IPS-18c (cell line): ENCODE measurements around the gene NRG3.
"Not testable (repeated sequence)": the region's sequence is repeated elsewhere in the genome, so short reads cannot be mapped to it uniquely, and the experiment has no call there.

Experiments
- H3K4me3 ChIP-seq: 2 replicates; pipeline ENCODE4 v1.7.0; 2013; ENCODE audit warnings: low read depth, mild to moderate bottlenecking, low read length, moderate library complexity; ENCODE audit not compliant: insufficient read depth
- H3K9me3 ChIP-seq: one replicate; pipeline ENCODE4 v1.6.1; 2013; ENCODE audit warnings: mild to moderate bottlenecking, low read length, moderate library complexity; ENCODE audit not compliant: control insufficient read depth, insufficient read depth

Gene NRG3

GRCh38 chr10:82321724-82322123 is 446.7 kb downstream of the NRG3 start:
- Histone ChIP-seq H3K9me3 (no peaks in the 10 kb centered on the region), H3K4me3 (no peak overlapping the region)

GRCh38 chr10:82331716-82332115 is 456.7 kb downstream of the NRG3 start:
- Histone ChIP-seq H3K9me3 (no peaks in the 10 kb centered on the region), H3K4me3 (no peak overlapping the region)

GRCh38 chr10:82335831-82336230 is 460.8 kb downstream of the NRG3 start:
- Histone ChIP-seq H3K4me3 (no peak overlapping the region), H3K9me3 (no peaks in the 10 kb centered on the region)

GRCh38 chr10:82340166-82340565 is 465.2 kb downstream of the NRG3 start:
- Histone ChIP-seq H3K4me3 (no peak overlapping the region), H3K9me3 (no peaks in the 10 kb centered on the region)

- not testable (repeated sequence) for H3K4me3 ChIP-seq, H3K9me3 ChIP-seq
Measured at GRCh38 chr10:82349590-82349989, 474.6 kb downstream of the NRG3 start.

GRCh38 chr10:82353381-82353780 is 478.4 kb downstream of the NRG3 start:
- Histone ChIP-seq H3K9me3 (no peaks in the 10 kb centered on the region), H3K4me3 (no peak overlapping the region)

GRCh38 chr10:82358486-82359099 is 483.6 kb downstream of the NRG3 start:
- Histone ChIP-seq H3K9me3 (no peaks in the 10 kb centered on the region), H3K4me3 (no peak overlapping the region)

GRCh38 chr10:82361256-82361655 is 486.3 kb downstream of the NRG3 start:
- no peaks in the 10 kb centered on the region for H3K9me3 ChIP-seq
- no peak overlapping the region for H3K4me3 ChIP-seq

- no peak overlapping the region for H3K4me3 ChIP-seq
Measured at GRCh38 chr10:82377608-82378007, 502.6 kb downstream of the NRG3 start.

GRCh38 chr10:82378146-82378545 is 503.2 kb downstream of the NRG3 start:
- Histone ChIP-seq H3K9me3 (no peaks in the 10 kb centered on the region), H3K4me3 (no peak overlapping the region)

More at GRCh38 chr10:82377608-82378007, 502.6 kb downstream of the NRG3 start:
- H3K9me3 ChIP-seq = no peaks in the 10 kb centered on the region

- no peak overlapping the region for H3K4me3 ChIP-seq
- no peaks in the 10 kb centered on the region for H3K9me3 ChIP-seq
Measured at GRCh38 chr10:82383350-82383749, 508.4 kb downstream of the NRG3 start.

GRCh38 chr10:82390866-82391658 is 516.1 kb downstream of the NRG3 start:
- no peaks in the 10 kb centered on the region for H3K9me3 ChIP-seq
- no peak overlapping the region for H3K4me3 ChIP-seq

GRCh38 chr10:82391971-82392370 is 517.0 kb downstream of the NRG3 start:
- H3K4me3 ChIP-seq = no peak overlapping the region
- H3K9me3 ChIP-seq = no peaks in the 10 kb centered on the region

- Histone ChIP-seq H3K4me3 (no peak overlapping the region), H3K9me3 (no peaks in the 10 kb centered on the region)
Measured at GRCh38 chr10:82392533-82392932, 517.5 kb downstream of the NRG3 start.

- no peaks in the 10 kb centered on the region for H3K9me3 ChIP-seq
- no peak overlapping the region for H3K4me3 ChIP-seq
Measured at GRCh38 chr10:82394122-82394521, 519.1 kb downstream of the NRG3 start.

- Histone ChIP-seq H3K4me3 (no peak overlapping the region), H3K9me3 (no peaks in the 10 kb centered on the region)
Measured at GRCh38 chr10:82394987-82395386, 520.0 kb downstream of the NRG3 start.

GRCh38 chr10:82396886-82397285 is 521.9 kb downstream of the NRG3 start:
- H3K4me3 ChIP-seq = no peak overlapping the region
- no peaks in the 10 kb centered on the region for H3K9me3 ChIP-seq

- Histone ChIP-seq H3K4me3 (no peak overlapping the region), H3K9me3 (no peaks in the 10 kb centered on the region)
Measured at GRCh38 chr10:82397854-82398253, 522.9 kb downstream of the NRG3 start.
